K562 (cell line): ENCODE data around the gene NEDD8. TPM values are rescaled to one million over a fixed set of nuclear protein-coding genes. Genes with fewer than 3 reads are reported as not detected.

Source experiments
- ADNP ChIP-seq: fragments of 200-800 bp; sonication (Bioruptor generic); IDR thresholded peaks from 2 replicates; pipeline ENCODE4 v1.6.1; 2016; ENCODE audit warnings: missing genetic modification characterization, missing compliant biosample characterization
- CTCF ChIP-seq, 3 experiments: IDR thresholded peaks in 2 of 3; conservative IDR thresholded peaks in 1 of 3; 2 replicates each; pipeline ENCODE4 v1.5.1; 2011 to 2012; ENCODE audit warnings: low read length in 3 of 3, mild to moderate bottlenecking in 3 of 3, control low read depth in 2 of 3, improper control_type of control experiment in 1 of 3, inconsistent platforms in 1 of 3, low read depth in 1 of 3, mixed read lengths in 1 of 3, moderate library complexity in 1 of 3; ENCODE audit not compliant: insufficient read depth in 2 of 3
- ETV6 ChIP-seq, 3 experiments: fragments of 150-350 bp in 1 of 3; sonication (generic) in 1 of 3; formaldehyde crosslinking in 1 of 3; IDR thresholded peaks; 2 replicates each; pipeline versions ENCODE4 v1.6.1 to v1.8.0; 2014 to 2022; ENCODE audit warnings: borderline replicate concordance in 2 of 3, low read depth in 2 of 3, antibody characterized with exemption in 1 of 3, low read length in 1 of 3, mild to moderate bottlenecking in 1 of 3, missing genetic modification reagents in 1 of 3
- HMGN3 ChIP-seq: IDR thresholded peaks from 2 replicates; pipeline ENCODE4 v1.6.1; 2011; ENCODE audit warnings: borderline replicate concordance, low read depth, mild to moderate bottlenecking, mixed read lengths, low read length; ENCODE audit not compliant: insufficient read length; ENCODE audit errors: extremely low read depth
- KDM5B ChIP-seq: fragments of 200-600 bp; sonication (generic); IDR thresholded peaks from 2 replicates; pipeline ENCODE4 v1.6.1; 2012; ENCODE audit warnings: low read depth, mild to moderate bottlenecking, moderate library complexity, low read length, control low read depth, inconsistent platforms; ENCODE audit not compliant: insufficient replicate concordance
- MCM5 ChIP-seq: fragments of 450-650 bp; IDR thresholded peaks from 2 replicates; pipeline ENCODE4 v1.6.1; 2016; ENCODE audit warnings: low read depth
- RCOR1 ChIP-seq, 2 experiments: IDR thresholded peaks; 2 replicates each; pipeline ENCODE4 v1.6.1; 2012; ENCODE audit warnings: low read depth in 2 of 2, low read length in 2 of 2, borderline replicate concordance in 1 of 2, improper control_type of control experiment in 1 of 2
- RFX5 ChIP-seq: IDR thresholded peaks from 2 replicates; pipeline ENCODE4 v1.6.1; 2011; ENCODE audit warnings: low read depth, mild to moderate bottlenecking, improper control_type of control experiment, low read length
- SIRT6 ChIP-seq: IDR thresholded peaks from one replicate; pipeline ENCODE4 v1.6.1; 2012; ENCODE audit warnings: low read depth, mild to moderate bottlenecking, control low read depth, inconsistent platforms, low read length, moderate library complexity
- TAF7 ChIP-seq: fragments of 450-650 bp; IDR thresholded peaks from 2 replicates; pipeline ENCODE4 v1.6.1; 2016; ENCODE audit warnings: missing genetic modification characterization, missing compliant biosample characterization
- TCF7L2 ChIP-seq: fragments of 150-350 bp; IDR thresholded peaks from 2 replicates; pipeline ENCODE4 v1.6.1; 2016; ENCODE audit warnings: low read depth, mild to moderate bottlenecking, low read length, moderate library complexity
- TEAD4 ChIP-seq, 2 experiments: sonication (generic) in 1 of 2; formaldehyde crosslinking in 1 of 2; IDR thresholded peaks; 2 replicates each; pipeline versions ENCODE4 v1.6.1 to v1.8.0; 2012 to 2022; ENCODE audit warnings: borderline replicate concordance in 1 of 2, inconsistent platforms in 1 of 2, low read length in 1 of 2, mild to moderate bottlenecking in 1 of 2, missing genetic modification reagents in 1 of 2
- TRIM25 ChIP-seq: fragments of 450-650 bp; IDR thresholded peaks from 2 replicates; pipeline ENCODE4 v1.7.0; 2016; ENCODE audit warnings: borderline replicate concordance
- ZFP36 ChIP-seq: fragments of 150-350 bp; IDR thresholded peaks from 2 replicates; pipeline ENCODE4 v1.6.1; 2018; ENCODE audit warnings: low read length, low read depth; ENCODE audit not compliant: partially characterized antibody
- ZNF165 ChIP-seq: fragments of 250-450 bp; sonication (Bioruptor Pico); IDR thresholded peaks from 2 replicates; pipeline ENCODE4 v1.4.0; 2020; ENCODE audit warnings: borderline replicate concordance
- ZNF586 ChIP-seq: fragments of 450-650 bp; formaldehyde crosslinking; conservative IDR thresholded peaks from 2 replicates; pipeline ENCODE4 v1.4.0; 2020; ENCODE audit warnings: mild to moderate bottlenecking, moderate library complexity
- polyA plus RNA-seq, 8 experiments: library from polyadenylated mRNA; depleted of rRNA in 4 of 8; stranded (reverse) in 5 of 8; unstranded in 3 of 8; fragments of >200 nt; fragmentation: Nextera tagmentation in 2 of 8; fragmentation: Illumina TruSeq in 1 of 8; extraction: Ambion mirVana in 2 of 8; extraction: Trizol in 1 of 8; gene quantifications; 2 replicates each; pipeline versions ENCODE4 v1.2.1 to v1.2.3, GENCODE V29; 2011 to 2014; ENCODE audit warnings: inconsistent platforms in 1 of 8, missing spikeins in 1 of 8
- total RNA-seq, 7 experiments: library from RNA; depleted of rRNA in 6 of 7; stranded (reverse); fragments of >200 nt in 6 of 7; fragmentation: Illumina TruSeq in 2 of 7; extraction: Trizol in 2 of 7; gene quantifications; 2 replicates each; pipeline versions ENCODE4 v1.2.1 to v1.2.3, GENCODE V29; 2011 to 2021; ENCODE audit warnings: low replicate concordance in 1 of 7

Gene NEDD8
- total and polyA plus RNA-seq, 9 of the 15 experiments (the other 6 are each of a cell fraction or from before 2014, with no cell fraction given): 142 to 691 (median 260) TPM

GRCh38 chr14:24215495-24216344, 16.4 kb downstream of the NEDD8 start, which contains the start of gene MDP1 (continued):
- 0 out of 2 replicates have a peak, but pooled peaks have one; percentile 35 for TF ChIP-seq TAF7
- TF ChIP-seq ZNF165 (CRISPR knock-in tag): no peak
- no peak for TF ChIP-seq ETV6 (IDR thresholded peaks at IDR 0.05; ENCODE audit: borderline replicate concordance in 1 of 2, low read depth in 2 of 2, low read length in 1 of 2)
- no peak for TF ChIP-seq ETV6 (CRISPR knock-in tag; IDR thresholded peaks at IDR 0.05; ENCODE audit: borderline replicate concordance)
- no peak for TF ChIP-seq TRIM25
- TF ChIP-seq MCM5: no peak
- TF ChIP-seq ADNP (tag): no peak
- TF ChIP-seq KDM5B: peak; percentile 87
- TF ChIP-seq HMGN3: peak; percentile 74
- no peak for TF ChIP-seq ZFP36
- TF ChIP-seq ZNF586 (CRISPR knock-in tag): no peak
- TF ChIP-seq RCOR1 (IDR thresholded peaks at IDR 0.05; ENCODE audit: borderline replicate concordance in 1 of 2, low read depth in 2 of 2, low read length in 2 of 2): peak in 1 of 2 experiments; percentile 73; a peak in 2 of 4 replicates
- peak; percentile 44 for TF ChIP-seq SIRT6
- no peak for TF ChIP-seq TCF7L2
- peak; percentile 77 to 82 (median 79) for TF ChIP-seq CTCF (IDR thresholded peaks at IDR 0.05 in 2 of 3, conservative IDR thresholded peaks at IDR 0.05 in 1 of 3; ENCODE audit: insufficient read depth in 2 of 3, low read depth in 1 of 3, low read length in 3 of 3)
- no peak for TF ChIP-seq RFX5
- 0 out of 2 replicates have a peak, but pooled peaks have one; percentile 19 for TF ChIP-seq TEAD4 (IDR thresholded peaks at IDR 0.05; ENCODE audit: low read length)
- TF ChIP-seq TEAD4 (CRISPR knock-in tag; IDR thresholded peaks at IDR 0.05; ENCODE audit: borderline replicate concordance): no peak
